ENCODE results near the gene NOTCH3. TPM values are rescaled to one million over a fixed set of nuclear protein-coding genes. Genes with fewer than 3 reads are reported as not detected.

Gene NOTCH3
- total and polyA plus RNA-seq, 12 donors: 18.7 to 45.5 (median 31.9) TPM

DNA sequence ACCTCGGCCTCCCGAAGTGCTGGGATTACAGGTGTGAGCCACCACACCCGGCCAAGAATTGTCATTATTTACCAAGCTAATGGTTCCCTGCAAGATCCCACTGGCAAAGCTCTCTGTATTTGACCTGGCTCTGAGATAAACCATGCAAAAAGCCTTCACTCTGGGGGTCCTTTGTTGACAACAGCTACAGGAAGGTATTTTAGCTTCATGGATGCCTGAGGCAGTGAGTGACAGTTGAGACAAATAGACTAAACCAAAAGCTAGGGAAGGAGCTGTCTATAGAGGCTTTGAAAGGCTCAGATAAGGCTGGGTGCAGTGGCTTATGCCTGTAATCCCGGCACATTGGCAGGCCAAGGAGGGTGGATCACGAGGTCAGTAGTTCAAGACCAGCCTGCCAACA, 45.5 kb downstream of the NOTCH3 start:
- no peaks in the 10 kb centered on the region for H3K4me1 ChIP-seq
- peaks cover 0 to 4% (median 0%) of the 10 kb centered on the region in 7 donors for H3K27me3 ChIP-seq
- intact Hi-C loops (cut with DNase I): loop anchor here in 1 of 10 donors (10.0 kb wide), 1 partner anchor 280 kb away; no protein-coding TSS in a partner anchor
- H3K9me3 ChIP-seq: peaks cover 0 to 24% (median 10%) of the 10 kb centered on the region in 11 donors
- 89 to 90% methylated on average over 5 of the region's 5 CpGs for WGBS, 2 donors
- no peak overlapping the region for H3K4me3 ChIP-seq
- TF ChIP-seq, protein P1, sequence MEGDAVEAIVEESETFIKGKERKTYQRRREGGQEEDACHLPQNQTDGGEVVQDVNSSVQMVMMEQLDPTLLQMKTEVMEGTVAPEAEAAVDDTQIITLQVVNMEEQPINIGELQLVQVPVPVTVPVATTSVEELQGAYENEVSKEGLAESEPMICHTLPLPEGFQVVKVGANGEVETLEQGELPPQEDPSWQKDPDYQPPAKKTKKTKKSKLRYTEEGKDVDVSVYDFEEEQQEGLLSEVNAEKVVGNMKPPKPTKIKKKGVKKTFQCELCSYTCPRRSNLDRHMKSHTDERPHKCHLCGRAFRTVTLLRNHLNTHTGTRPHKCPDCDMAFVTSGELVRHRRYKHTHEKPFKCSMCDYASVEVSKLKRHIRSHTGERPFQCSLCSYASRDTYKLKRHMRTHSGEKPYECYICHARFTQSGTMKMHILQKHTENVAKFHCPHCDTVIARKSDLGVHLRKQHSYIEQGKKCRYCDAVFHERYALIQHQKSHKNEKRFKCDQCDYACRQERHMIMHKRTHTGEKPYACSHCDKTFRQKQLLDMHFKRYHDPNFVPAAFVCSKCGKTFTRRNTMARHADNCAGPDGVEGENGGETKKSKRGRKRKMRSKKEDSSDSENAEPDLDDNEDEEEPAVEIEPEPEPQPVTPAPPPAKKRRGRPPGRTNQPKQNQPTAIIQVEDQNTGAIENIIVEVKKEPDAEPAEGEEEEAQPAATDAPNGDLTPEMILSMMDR (IDR thresholded peaks at IDR 0.05): no peak
- H3K36me3 ChIP-seq: peaks cover 0 to 6% (median 0%) of the 10 kb centered on the region in 9 donors
- H3K27ac ChIP-seq: no peak overlapping the region
- ATAC-seq (no peak), DNase-seq (no peak)

DNA sequence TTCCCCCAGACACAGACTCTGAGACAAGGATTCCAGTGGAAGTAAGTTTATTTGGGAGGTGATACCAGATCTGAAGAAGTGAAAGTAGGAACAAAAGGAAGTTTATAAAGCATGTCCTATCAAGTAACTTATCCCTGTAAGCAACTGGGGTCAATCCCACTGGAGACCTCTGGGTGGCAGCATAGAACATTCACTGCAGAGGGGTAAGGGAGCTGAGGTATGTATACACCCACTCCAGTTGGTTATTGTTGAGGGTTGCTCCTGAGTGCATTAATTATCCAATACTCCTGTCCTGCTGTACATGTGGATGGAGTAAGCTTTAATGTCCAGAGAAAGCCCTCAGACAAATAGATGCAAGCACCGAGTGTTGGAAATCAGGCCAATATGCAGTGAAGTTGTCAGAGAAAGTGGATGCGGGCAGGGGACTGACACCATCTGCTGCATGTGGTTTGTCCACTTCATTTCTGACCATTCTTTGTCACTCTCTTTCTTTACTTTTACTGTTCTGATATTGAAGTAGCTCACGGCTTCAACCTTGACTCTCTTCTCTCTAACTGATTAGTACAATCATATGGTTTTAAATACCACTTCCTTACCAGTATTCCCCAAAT, 46.7 kb downstream of the NOTCH3 start:
- H3K4me1 ChIP-seq: peaks cover 0 to 3% (median 0%) of the 10 kb centered on the region in 9 donors
- intact Hi-C loops (cut with DNase I): loop anchor here in 4 of 10 donors (5.0 to 10.0 kb wide), 3 partner anchors 52 to 279 kb away; no protein-coding TSS in a partner anchor
- WGBS, 2 donors: 97 to 99% methylated on average over 3 of the region's 3 CpGs
- H3K27ac ChIP-seq: no peak overlapping the region
- TF ChIP-seq, protein P1 (IDR thresholded peaks at IDR 0.05): peak in 7 of 9 donors; percentile 41 to 59 (median 46)
- no peaks in the 10 kb centered on the region for H3K36me3 ChIP-seq
- H3K9me3 ChIP-seq: peaks cover 0 to 16% (median 6%) of the 10 kb centered on the region in 11 donors
- ATAC-seq (no peak), DNase-seq (no peak)
- H3K4me3 ChIP-seq: no peak overlapping the region
- H3K27me3 ChIP-seq: peaks cover 0 to 4% (median 0%) of the 10 kb centered on the region in 7 donors

DNA sequence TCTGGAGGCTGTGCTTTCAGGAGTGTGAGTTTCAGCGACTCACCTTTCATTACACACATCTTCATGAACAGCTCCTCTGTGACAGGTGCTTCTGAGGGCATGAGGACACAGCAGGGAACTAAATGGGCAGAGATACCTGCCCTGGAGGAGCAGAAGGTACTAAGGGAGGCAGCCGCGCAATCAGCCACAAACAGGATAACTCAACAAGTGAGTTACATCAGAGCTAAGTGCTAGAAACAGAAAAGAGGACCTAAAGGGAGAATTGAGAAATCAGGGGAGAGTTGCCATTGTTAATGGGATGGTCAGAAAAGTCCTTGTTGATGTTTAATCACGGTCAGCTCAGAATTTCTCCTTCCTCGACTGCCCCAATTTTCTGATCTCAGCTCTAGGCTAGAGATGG, 51.1 kb downstream of the NOTCH3 start:
- 74 to 78% methylated on average over 5 of the region's 5 CpGs for WGBS, 2 donors
- TF ChIP-seq, protein P1 (IDR thresholded peaks at IDR 0.05): no peak
- Histone ChIP-seq H3K9me3 (peaks cover 0 to 9% (median 0%) of the 10 kb centered on the region in 11 donors), H3K4me3 (no peak overlapping the region), H3K27ac (no peak overlapping the region), H3K36me3 (no peaks in the 10 kb centered on the region), H3K27me3 (peaks cover 0 to 4% (median 0%) of the 10 kb centered on the region in 7 donors), H3K4me1 (peaks cover 0 to 3% (median 0%) of the 10 kb centered on the region in 9 donors)
- intact Hi-C loops (cut with DNase I): loop anchor here (1.0 to 10.0 kb wide), 8 partner anchors 47 to 275 kb away; no protein-coding TSS in a partner anchor
- ATAC-seq (no peak), DNase-seq (no peak)

DNA sequence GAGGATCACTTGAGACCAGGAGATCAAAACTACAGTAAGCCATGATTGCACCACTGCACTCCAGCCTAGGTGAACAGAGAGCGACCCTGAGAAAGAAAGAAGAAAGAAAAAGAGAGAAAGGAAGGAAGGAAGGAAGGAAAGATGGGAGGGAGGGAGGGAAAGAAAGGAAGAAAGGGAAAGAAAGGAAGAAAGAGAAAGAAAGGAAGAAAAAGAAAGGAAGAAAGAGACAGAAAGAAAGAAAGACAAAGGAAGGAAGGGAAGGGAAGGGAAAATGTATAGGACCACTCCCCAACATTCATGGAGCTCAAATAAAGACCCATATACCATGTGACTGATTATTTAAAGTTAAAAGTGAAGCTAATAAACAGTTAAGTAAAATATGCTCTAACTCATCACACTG, 53.7 kb downstream of the NOTCH3 start:
- peaks cover 0 to 3% (median 0%) of the 10 kb centered on the region in 9 donors for H3K4me1 ChIP-seq
- TF ChIP-seq, protein P1 (IDR thresholded peaks at IDR 0.05): no peak
- no peaks in the 10 kb centered on the region for H3K27me3 ChIP-seq
- WGBS, 2 donors: 80 to 100% methylated on average over 1 of the region's 1 CpG
- no peaks in the 10 kb centered on the region for H3K9me3 ChIP-seq
- ATAC-seq: no peak
- no peak overlapping the region for H3K4me3 ChIP-seq
- DNase-seq: no peak
- intact Hi-C loops (cut with DNase I): loop anchor here in 1 of 10 donors (5.0 kb wide), 1 partner anchor 55 kb away; no protein-coding TSS in a partner anchor
- no peaks in the 10 kb centered on the region for H3K36me3 ChIP-seq
- no peak overlapping the region for H3K27ac ChIP-seq

All from heart right ventricle (tissue), 16 donors.